Gastrocnemius medialis (tissue), 4 donors: ENCODE data around the gene NLGN1.

Experiments
- POLR2A ChIP-seq, 2 donors: fragments of 450-650 bp; IDR thresholded peaks; one replicate each; pipeline ENCODE4 v1.6.1; 2017; ENCODE audit warnings: antibody characterized with exemption in 2 of 2, mild to moderate bottlenecking in 2 of 2, moderate library complexity in 2 of 2
- TF ChIP-seq, protein P1 (sequence below), 5 experiments: fragments of 450-650 bp in 3 of 5; fragments of 200-600 bp in 2 of 5; sonication (generic) in 2 of 5; IDR thresholded peaks in 4 of 5; conservative IDR thresholded peaks in 1 of 5; 1 replicate in 4 of 5; 2 replicates in 1 of 5; pipeline ENCODE4 v1.5.1; 2016 to 2019; ENCODE audit warnings: antibody characterized with exemption in 5 of 5, mild to moderate bottlenecking in 3 of 5, moderate library complexity in 3 of 5

DNA sequence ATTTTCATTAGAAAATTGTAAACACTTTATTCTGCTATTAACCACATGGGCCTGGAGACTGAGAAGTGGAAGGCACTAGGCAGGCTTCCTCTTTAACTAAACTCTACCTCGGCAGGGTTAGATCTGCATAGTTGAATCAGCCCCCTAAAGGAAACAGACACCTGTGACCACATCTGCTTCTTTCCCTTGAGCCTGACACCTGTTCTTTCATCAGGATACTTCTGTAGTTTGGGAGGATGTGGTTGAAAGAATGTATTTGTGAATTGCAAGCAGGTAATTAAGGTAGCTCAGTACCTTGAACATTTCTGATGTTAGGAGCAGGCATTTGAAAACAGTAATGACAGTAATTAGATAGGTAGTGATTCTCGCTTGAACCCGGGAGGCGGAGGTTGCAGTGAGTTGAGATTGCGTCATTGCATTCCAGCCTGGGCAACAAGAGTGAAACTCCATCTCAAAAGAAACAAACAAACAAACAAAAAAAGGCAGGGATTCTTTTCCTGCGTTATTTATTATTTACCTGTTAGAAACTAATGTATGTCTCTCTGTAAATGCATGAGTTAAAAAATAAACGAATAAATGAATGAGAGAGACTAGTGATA lies 468.5 kb downstream of the NLGN1 start:
- TF ChIP-seq, protein P1, sequence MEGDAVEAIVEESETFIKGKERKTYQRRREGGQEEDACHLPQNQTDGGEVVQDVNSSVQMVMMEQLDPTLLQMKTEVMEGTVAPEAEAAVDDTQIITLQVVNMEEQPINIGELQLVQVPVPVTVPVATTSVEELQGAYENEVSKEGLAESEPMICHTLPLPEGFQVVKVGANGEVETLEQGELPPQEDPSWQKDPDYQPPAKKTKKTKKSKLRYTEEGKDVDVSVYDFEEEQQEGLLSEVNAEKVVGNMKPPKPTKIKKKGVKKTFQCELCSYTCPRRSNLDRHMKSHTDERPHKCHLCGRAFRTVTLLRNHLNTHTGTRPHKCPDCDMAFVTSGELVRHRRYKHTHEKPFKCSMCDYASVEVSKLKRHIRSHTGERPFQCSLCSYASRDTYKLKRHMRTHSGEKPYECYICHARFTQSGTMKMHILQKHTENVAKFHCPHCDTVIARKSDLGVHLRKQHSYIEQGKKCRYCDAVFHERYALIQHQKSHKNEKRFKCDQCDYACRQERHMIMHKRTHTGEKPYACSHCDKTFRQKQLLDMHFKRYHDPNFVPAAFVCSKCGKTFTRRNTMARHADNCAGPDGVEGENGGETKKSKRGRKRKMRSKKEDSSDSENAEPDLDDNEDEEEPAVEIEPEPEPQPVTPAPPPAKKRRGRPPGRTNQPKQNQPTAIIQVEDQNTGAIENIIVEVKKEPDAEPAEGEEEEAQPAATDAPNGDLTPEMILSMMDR (IDR thresholded peaks at IDR 0.05 in 4 of 5, conservative IDR thresholded peaks at IDR 0.05 in 1 of 5): no peak
- TF ChIP-seq POLR2A (IDR thresholded peaks at IDR 0.05): no peak
